GM18498 (cell line): ENCODE measurements around the gene NLRP8.
"Not testable (repeated sequence)": the region's sequence is repeated elsewhere in the genome, so short reads cannot be mapped to it uniquely, and the experiment has no call there.

ENCODE experiments used
- ATAC-seq: cut with Tn5 transposase; IDR thresholded peaks from one replicate; pipeline ENCODE4 v1.9.1; 2021; ENCODE audit warnings: mild to moderate bottlenecking, moderate library complexity; ENCODE audit not compliant: unreplicated experiment

NLRP8 gene

DNA sequence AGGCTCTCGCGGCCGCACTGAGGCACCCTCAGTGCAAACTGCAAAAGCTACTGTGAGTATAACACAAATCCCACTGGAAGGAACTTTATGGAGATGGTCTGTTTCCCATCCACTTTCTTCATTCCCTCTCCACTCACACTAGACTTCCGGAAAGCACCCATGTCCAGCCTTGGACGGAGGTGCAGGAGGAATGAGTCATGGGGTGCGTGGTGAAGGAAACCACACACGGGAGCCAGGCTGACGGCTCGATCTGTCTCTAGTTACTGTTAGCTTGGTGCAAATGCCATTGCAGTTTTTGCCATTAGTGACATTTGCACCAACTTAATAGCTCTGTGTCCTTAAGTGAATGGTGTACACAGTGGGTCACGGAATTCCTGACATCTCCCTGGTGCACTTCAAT lies 14.6 kb downstream of the NLRP8 start:
- no peak for ATAC-seq

DNA sequence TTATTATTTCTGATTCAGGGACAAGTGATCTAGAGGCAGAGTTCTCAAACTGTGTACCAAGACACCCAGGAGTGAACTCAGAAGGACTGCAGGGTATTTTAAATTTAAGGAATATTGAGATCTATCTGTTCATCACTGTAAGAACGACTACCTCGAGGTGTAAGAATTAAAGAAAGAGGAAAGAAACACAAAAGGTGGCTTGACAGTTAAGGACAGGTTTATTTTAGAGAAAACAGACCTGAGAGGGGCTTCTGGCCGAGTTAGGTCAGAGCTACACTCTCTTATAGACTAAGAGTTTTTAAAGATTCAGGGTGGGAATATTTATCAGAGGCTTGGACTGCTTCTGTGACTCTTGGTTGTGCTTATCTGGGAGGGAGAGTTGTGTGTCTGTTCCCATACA lies 26.4 kb downstream of the NLRP8 start:
- ATAC-seq: no peak

DNA sequence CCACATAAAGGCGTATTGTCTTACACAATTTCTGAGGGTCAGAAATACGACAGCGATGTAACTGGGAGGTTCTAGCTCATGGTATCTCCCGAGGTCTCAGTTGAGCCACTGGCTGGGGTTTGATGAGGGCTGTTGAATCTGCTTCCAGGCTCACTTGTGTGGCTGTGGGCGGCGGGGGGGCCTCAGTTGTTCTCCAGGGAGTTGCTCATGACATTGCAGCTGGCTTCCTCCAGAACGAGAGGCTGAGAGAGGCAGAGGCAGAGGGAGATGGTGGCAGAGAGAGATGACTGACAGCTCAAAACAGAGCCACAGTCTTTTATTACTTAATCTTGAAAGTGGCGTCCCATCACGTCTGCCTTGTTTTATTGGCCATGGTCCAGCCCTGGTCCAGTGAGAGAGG lies 32.8 kb downstream of the NLRP8 start:
- no peak for ATAC-seq

DNA sequence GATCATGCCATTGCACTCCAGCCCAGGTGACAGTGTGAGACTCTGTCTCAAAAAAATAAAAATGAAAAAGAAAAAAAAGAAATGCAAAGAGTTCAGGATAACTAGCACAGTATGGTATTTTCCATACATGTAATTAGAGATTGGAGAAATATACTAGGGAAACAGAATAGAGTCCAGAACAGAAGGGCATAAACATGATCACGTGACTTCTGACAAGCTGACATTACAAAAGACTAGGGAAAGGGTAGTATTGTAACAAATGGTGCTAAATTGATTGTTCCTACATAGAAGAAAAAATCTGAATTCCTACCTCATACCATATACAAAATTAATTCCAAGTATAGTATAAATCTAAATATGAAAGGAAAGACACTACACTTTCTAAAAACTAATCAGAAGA lies 37.6 kb downstream of the NLRP8 start:
- ATAC-seq: no peak

DNA sequence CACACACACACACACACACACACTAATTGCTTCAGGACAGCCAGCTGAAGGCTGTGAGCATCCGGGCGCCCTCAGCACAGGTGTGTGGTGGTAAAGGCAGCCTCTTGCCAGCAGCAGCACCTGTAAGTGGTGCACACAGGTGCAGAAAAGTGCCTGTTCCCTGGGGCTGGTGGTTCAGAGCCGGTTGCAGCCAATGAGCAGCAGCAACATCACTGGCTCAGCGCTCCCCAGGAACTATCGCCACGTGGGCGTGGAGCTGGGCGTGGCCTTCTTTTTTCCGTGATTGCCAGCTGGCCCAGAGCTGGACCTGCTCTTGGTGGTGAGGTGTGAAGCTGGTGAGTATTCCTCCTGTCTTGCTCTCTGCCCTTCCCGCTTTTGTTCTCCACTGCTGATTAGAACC lies 38.9 kb downstream of the NLRP8 start, which contains the start of gene NLRP5:
NLRP5 (plus strand) TSS at position 289 of the 400 bp plus-strand sequence.
- no peak for ATAC-seq

DNA sequence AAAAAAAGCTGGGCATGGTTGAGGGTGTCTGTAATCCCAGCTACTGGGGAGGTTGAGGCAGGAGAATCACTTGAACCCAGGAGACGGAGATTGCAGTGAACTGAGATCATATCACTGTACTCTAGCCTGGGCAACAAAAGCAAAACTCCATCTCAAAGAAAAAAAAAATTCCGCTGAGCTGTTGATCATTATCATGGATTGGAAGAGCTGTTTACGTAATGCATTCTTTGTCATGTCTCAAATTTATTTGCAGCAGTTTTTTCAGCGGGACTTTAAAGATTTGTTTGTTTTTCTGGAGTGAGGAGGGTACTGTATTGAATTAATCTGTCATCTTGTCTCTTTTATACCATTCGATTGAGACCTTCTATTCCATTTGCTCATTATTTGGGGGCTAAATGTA lies 43.2 kb downstream of the NLRP8 start:
- ATAC-seq: no peak

DNA sequence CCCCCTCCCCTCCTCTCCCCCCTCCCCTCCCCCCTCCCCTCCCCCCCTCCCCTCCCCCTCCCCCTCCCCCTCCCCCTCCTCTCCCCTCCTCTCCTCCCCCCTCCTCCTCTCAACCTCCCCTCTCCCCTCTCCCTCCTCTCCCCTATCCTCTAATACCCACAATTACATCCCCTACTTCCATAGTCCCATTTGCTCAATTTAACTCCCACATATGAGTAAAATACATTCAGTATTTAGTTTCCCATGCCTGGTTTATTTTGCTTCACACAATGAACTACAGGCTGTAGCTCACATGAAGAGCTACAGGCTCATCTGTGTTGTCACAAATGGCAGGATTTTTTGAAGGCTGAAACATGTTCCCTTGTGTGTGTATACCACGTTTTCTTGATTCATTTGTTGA lies 45.9 kb downstream of the NLRP8 start:
- no peak for ATAC-seq

DNA sequence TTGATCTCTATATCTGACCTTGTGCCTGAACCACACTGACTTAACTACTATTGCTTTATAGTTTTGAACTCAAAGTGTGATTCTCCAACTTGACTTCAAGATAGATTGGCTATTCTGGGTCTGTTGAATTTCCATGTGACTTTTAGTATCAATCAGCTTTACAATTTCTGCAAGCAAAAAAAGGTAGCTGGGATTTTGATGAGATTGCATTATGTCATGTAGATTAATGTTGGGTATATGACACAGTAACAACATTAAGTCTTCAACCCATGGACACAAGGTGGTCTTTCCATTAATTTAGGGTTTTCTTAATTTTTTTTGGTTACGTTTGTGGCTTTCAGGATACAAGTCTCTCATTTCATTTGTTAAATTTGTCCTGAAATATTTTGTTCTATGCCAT lies 67.1 kb downstream of the NLRP8 start:
- ATAC-seq: no peak

DNA sequence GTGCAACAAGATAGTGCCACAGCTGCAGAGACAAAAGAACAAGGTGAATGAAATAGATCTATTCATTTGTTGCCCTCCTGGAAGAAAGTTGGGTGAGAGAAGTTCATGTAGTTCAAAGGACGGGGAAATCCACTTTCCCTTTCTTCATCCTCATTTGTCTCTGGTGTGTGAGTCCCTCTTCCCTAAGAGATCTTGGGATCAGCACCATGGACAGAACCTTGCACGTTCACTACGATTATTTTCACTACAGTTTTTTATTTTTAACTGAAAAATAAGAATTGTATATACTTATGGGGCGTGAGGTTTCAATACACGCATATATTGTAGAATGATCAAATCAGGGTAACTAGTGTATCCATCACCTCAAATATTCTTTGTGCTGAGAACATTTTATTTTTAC lies 68.1 kb downstream of the NLRP8 start:
- no peak for ATAC-seq

DNA sequence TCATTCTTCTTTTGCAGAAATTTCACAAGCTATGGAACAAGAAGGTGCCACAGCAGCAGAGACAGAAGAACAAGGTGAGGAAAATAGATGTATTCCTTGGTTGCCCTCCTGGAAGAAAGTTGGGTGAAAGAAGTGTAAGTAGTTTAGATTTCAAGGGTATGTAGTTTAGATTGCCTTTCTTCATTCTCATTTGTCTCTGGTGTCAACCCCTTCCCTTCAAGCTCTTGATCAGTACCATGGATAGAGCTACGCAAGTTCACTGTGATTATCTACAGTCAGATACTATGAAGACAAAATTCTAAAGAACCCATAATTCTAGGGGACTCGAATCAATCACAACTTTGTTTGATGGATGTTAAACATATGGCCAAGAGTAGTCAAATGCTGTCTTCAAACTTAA lies 71.7 kb downstream of the NLRP8 start:
- not testable (repeated sequence) for ATAC-seq

DNA sequence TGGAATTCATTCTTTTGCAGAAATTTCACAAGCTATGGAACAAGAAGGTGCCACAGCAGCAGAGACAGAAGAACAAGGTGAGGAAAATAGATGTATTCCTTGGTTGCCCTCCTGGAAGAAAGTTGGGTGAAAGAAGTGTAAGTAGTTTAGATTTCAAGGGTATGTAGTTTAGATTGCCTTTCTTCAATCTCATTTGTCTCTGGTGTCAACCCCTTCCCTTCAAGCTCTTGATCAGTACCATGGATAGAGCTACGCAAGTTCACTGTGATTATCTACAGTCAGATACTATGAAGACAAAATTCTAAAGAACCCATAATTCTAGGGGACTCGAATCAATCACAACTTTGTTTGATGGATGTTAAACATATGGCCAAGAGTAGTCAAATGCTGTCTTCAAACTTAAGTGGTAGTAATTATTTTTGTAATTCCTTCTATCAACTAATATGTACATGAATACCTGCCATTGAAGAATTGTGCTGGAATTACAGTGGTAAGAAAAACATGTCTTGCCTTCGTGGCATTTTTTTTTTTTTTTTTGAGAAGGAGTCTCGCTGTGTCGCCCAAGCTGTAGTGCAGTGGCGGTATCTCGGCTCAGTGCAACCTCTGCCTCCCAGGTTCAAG lies 72.8 kb downstream of the NLRP8 start:
- ATAC-seq: not testable (repeated sequence)

DNA sequence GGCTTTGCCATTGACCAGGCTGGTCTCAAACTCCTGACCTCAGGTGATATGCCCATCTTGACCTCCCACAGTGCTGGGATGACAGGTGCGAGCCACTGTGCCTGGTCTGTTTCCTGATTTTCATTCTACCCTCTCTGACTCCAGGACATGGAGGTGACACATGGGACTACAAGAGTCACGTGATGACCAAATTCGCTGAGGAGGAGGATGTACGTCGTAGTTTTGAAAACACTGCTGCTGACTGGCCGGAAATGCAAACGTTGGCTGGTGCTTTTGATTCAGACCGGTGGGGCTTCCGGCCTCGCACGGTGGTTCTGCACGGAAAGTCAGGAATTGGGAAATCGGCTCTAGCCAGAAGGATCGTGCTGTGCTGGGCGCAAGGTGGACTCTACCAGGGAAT lies 79.1 kb downstream of the NLRP8 start:
- no peak for ATAC-seq
